Osteocyte (in vitro differentiated cells): ENCODE results near the gene MUC22. TPM values are rescaled to one million over a fixed set of nuclear protein-coding genes. Genes with fewer than 3 reads are reported as not detected.
"Not testable (repeated sequence)": the region's sequence is repeated elsewhere in the genome, so short reads cannot be mapped to it uniquely, and the experiment has no call there.

Experiments used
- DNase-seq: peaks from one replicate; pipeline ENCODE4 v3.0.0; 2021; ENCODE audit warnings: mixed read lengths; ENCODE audit not compliant: unreplicated experiment; ENCODE audit errors: extremely low spot score
- H3K27ac Mint-ChIP-seq: one replicate; pipeline ENCODE4 v1.8.0; 2021; ENCODE audit warnings: mild to moderate bottlenecking, mixed read lengths; ENCODE audit not compliant: unreplicated experiment
- H3K27me3 Mint-ChIP-seq: one replicate; pipeline ENCODE4 v1.8.0; 2021; ENCODE audit warnings: mixed read lengths; ENCODE audit not compliant: unreplicated experiment
- H3K36me3 Mint-ChIP-seq: one replicate; pipeline ENCODE4 v1.8.0; 2021; ENCODE audit warnings: mixed read lengths; ENCODE audit not compliant: unreplicated experiment
- H3K4me1 Mint-ChIP-seq: one replicate; pipeline ENCODE4 v1.8.0; 2021; ENCODE audit warnings: mixed read lengths; ENCODE audit not compliant: unreplicated experiment
- H3K4me3 Mint-ChIP-seq: one replicate; pipeline ENCODE4 v1.8.0; 2021; ENCODE audit warnings: mild to moderate bottlenecking, moderate library complexity, mixed read lengths; ENCODE audit not compliant: unreplicated experiment
- H3K9me3 Mint-ChIP-seq: one replicate; pipeline ENCODE4 v1.8.0; 2021; ENCODE audit warnings: mixed read lengths; ENCODE audit not compliant: unreplicated experiment
- CTCF ChIP-seq: fragments of 200-600 bp; sonication (generic); IDR thresholded peaks from 2 replicates; pipeline ENCODE4 v1.5.0; 2021; ENCODE audit warnings: antibody characterized with exemption, mild to moderate bottlenecking, moderate library complexity
- total RNA-seq: library from RNA; stranded (reverse); gene quantifications from 2 replicates; pipeline ENCODE4 v1.2.1, GENCODE V29; 2021

Gene MUC22
- total RNA-seq, 1 donor from 2014 or later: not detected

GRCh38 chr6:31048099-31048498 lies 37.8 kb downstream of the MUC22 start:
- no peak overlapping the region for H3K4me3 Mint-ChIP-seq
- H3K27me3 Mint-ChIP-seq: peaks cover 25% of the 10 kb centered on the region
- no peak for TF ChIP-seq CTCF
- no peaks in the 10 kb centered on the region for H3K36me3 Mint-ChIP-seq
- no peaks in the 10 kb centered on the region for H3K9me3 Mint-ChIP-seq
- DNase-seq: no peak
- peaks cover 2% of the 10 kb centered on the region for H3K4me1 Mint-ChIP-seq
- no peak overlapping the region for H3K27ac Mint-ChIP-seq

- Mint-ChIP-seq H3K4me3 (no peak overlapping the region), H3K27ac (no peak overlapping the region), H3K4me1 (peaks cover 4% of the 10 kb centered on the region), H3K36me3 (no peaks in the 10 kb centered on the region), H3K27me3 (peaks cover 25% of the 10 kb centered on the region), H3K9me3 (no peaks in the 10 kb centered on the region)
- DNase-seq: no peak
- no peak for TF ChIP-seq CTCF
Measured at GRCh38 chr6:31049518-31049917, 39.2 kb downstream of the MUC22 start.

DNA sequence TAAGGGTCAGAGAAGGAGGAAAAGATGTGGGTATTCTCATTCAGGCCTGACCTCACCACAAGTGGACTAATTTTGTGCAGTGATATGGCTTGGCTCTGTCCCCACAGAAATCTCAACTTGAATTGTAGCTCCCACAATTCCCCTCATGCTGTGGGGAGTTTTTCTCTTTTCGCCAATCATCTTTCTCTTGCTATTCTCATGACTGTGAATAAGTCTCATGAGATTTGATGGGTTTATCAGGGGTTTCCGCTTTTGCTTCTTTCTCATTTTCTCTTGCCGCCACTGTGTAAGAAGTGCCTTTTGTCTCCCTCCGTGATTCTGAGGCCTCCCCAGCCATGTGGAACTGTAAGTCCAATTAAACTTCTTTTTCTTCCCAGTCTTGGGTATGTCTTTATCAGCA lies 42.9 kb downstream of the MUC22 start:
- not testable (repeated sequence) for H3K4me3 Mint-ChIP-seq, H3K36me3 Mint-ChIP-seq, H3K27ac Mint-ChIP-seq, DNase-seq, H3K9me3 Mint-ChIP-seq
- Mint-ChIP-seq H3K27me3 (peaks cover 14% of the 10 kb centered on the region), H3K4me1 (peaks cover 23% of the 10 kb centered on the region)

GRCh38 chr6:31053873-31054272 lies 43.6 kb downstream of the MUC22 start:
- H3K36me3 Mint-ChIP-seq: no peaks in the 10 kb centered on the region
- H3K27me3 Mint-ChIP-seq: peaks cover 11% of the 10 kb centered on the region
- no peak overlapping the region for H3K27ac Mint-ChIP-seq
- TF ChIP-seq CTCF: no peak
- no peak overlapping the region for H3K4me3 Mint-ChIP-seq
- peaks cover 26% of the 10 kb centered on the region for H3K4me1 Mint-ChIP-seq
- no peak for DNase-seq
- H3K9me3 Mint-ChIP-seq: no peaks in the 10 kb centered on the region

DNA sequence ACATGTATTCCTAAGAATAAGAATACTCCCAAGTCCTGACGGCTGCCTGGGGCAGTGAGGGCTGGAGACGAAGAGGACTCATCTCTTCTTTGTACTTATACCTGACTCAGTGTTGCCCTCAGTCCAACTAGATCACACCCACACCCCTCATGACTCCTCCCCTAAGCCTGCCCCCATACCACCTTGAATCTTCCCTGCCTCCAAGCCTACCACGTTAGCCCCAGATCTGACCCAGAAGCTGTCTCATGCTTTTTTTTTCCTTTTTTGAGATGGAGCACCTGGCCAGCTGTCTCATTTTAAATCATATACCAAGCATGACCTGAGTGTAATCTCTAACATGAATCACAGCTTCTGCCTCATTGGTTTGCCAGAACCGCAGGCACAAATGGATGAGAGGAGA lies 45.2 kb downstream of the MUC22 start:
- no peak for DNase-seq
- H3K36me3 Mint-ChIP-seq: no peaks in the 10 kb centered on the region
- H3K27me3 Mint-ChIP-seq: peaks cover 8% of the 10 kb centered on the region
- H3K9me3 Mint-ChIP-seq: no peaks in the 10 kb centered on the region
- no peak overlapping the region for H3K27ac Mint-ChIP-seq
- no peak overlapping the region for H3K4me3 Mint-ChIP-seq
- H3K4me1 Mint-ChIP-seq: peaks cover 26% of the 10 kb centered on the region
- no peak for TF ChIP-seq CTCF

- no peak for DNase-seq
- Mint-ChIP-seq H3K4me3 (no peak overlapping the region), H3K27ac (peak overlapping the region; percentile 35), H3K36me3 (no peaks in the 10 kb centered on the region), H3K4me1 (peaks cover 26% of the 10 kb centered on the region), H3K9me3 (no peaks in the 10 kb centered on the region), H3K27me3 (no peaks in the 10 kb centered on the region)
- TF ChIP-seq CTCF: no peak
Measured at GRCh38 chr6:31057426-31058003, 47.2 kb downstream of the MUC22 start.
